HCT116 (cell line): ENCODE data around the gene TLR3. TPM values are rescaled to one million over a fixed set of nuclear protein-coding genes. Genes with fewer than 3 reads are reported as not detected.

Experiments
- ATAC-seq: fragments of 200-7000 bp; cut with Tn5 transposase; 2 replicates; pipeline ENCODE4 v1.9.1; 2020; ENCODE audit warnings: mild to moderate bottlenecking, moderate library complexity
- BruUV-seq: library from RNA; stranded (reverse); fragments of 400-500 nt; replicated peaks from 2 replicates; lab custom pipeline; 2021; lab: Mats Ljungman, UMichigan
- CTCF ChIA-PET: fragments of 300-600 bp; sonication (Branson Sonifier 250); formaldehyde crosslinking; loops from one replicate; lab custom pipeline; 2021; ENCODE audit warnings: antibody characterized with exemption; lab: Charles Lee
- POLR2A ChIA-PET: fragments of 300-600, 350-600 bp; sonication (Branson Sonifier 250); formaldehyde crosslinking; loops from one replicate; lab custom pipeline; 2021; ENCODE audit warnings: antibody characterized with exemption; lab: Charles Lee
- RAD21 ChIA-PET, 2 experiments: fragments of 300-600 bp; sonication (Branson Sonifier 250); formaldehyde crosslinking; loops; one replicate each; lab custom pipeline; 2023; ENCODE audit warnings: low total read pairs in 2 of 2; ENCODE audit not compliant: uncharacterized antibody in 2 of 2, unreplicated experiment in 2 of 2, low non-redundant PET in 1 of 2; lab: Charles Lee
- DNase-seq: peaks from one replicate; pipeline ENCODE4 v3.0.0-alpha.2; 2010; ENCODE audit warnings: low read depth, low spot score
- H2AFZ ChIP-seq: fragments of 200-600 bp; shearing (Covaris generic), sonication (generic); 2 replicates; pipeline ENCODE4 v1.6.1; 2017; ENCODE audit warnings: low read depth, mixed run types, mixed read lengths, antibody characterized with exemption, low read length; ENCODE audit not compliant: poor library complexity, severe bottlenecking
- H3K27ac ChIP-seq: 2 replicates; pipeline ENCODE4 v1.5.1; 2012; ENCODE audit warnings: low read depth, low read length
- H3K27me3 ChIP-seq: fragments of 200-600 bp; sonication (generic); 2 replicates; pipeline ENCODE4 v1.6.1; 2016; ENCODE audit warnings: mixed run types, low read length, mixed read lengths; ENCODE audit not compliant: insufficient read depth
- H3K36me3 ChIP-seq, 2 experiments: fragments of 200-500 bp in 1 of 2; fragments of 200-600 bp in 1 of 2; sonication (Bioruptor generic) in 1 of 2; sonication (generic) in 1 of 2; 2 replicates each; pipeline versions ENCODE4 v1.5.1 to v1.6.1; 2014 to 2016; ENCODE audit warnings: low read length in 2 of 2, inconsistent platforms in 1 of 2, mixed read lengths in 1 of 2, mixed run types in 1 of 2; ENCODE audit not compliant: insufficient read depth in 2 of 2, control insufficient read depth in 1 of 2
- H3K4me1 ChIP-seq, 2 experiments: fragments of 200-600 bp in 1 of 2; sonication (generic) in 1 of 2; 2 replicates each; pipeline versions ENCODE4 v1.5.1 to v1.6.1; 2012 to 2017; ENCODE audit warnings: low read length in 2 of 2, inconsistent platforms in 1 of 2, mild to moderate bottlenecking in 1 of 2, mixed read lengths in 1 of 2, mixed run types in 1 of 2, moderate library complexity in 1 of 2; ENCODE audit not compliant: insufficient read depth in 2 of 2, control insufficient read depth in 1 of 2
- H3K4me2 ChIP-seq: fragments of 200-600 bp; sonication (generic); 2 replicates; pipeline ENCODE4 v1.6.1; 2017; ENCODE audit warnings: mixed run types, low read length, mixed read lengths
- H3K4me3 ChIP-seq, 2 experiments: fragments of 200-600 bp in 1 of 2; sonication (generic) in 1 of 2; replicated peaks in 1 of 2; 2 replicates each; pipeline ENCODE4 v1.5.1; 2011 to 2016; ENCODE audit warnings: low read length in 2 of 2, control low read depth in 1 of 2, low read depth in 1 of 2, mild to moderate bottlenecking in 1 of 2, mixed read lengths in 1 of 2, mixed run types in 1 of 2
- H3K79me2 ChIP-seq: fragments of 200-600 bp; sonication (generic); 2 replicates; pipeline ENCODE4 v1.6.1; 2017; ENCODE audit warnings: mild to moderate bottlenecking, mixed run types, low read length, moderate library complexity, mixed read lengths; ENCODE audit not compliant: insufficient read depth
- H3K9ac ChIP-seq: fragments of 200-600 bp; sonication (generic); 2 replicates; pipeline ENCODE4 v1.6.1; 2016; ENCODE audit warnings: low read length, mixed read lengths
- H3K9me2 ChIP-seq: fragments of 200-600 bp; sonication (generic), shearing (Covaris generic); 2 replicates; pipeline ENCODE4 v1.6.1; 2017; ENCODE audit warnings: mixed run types, mild to moderate bottlenecking, moderate library complexity; ENCODE audit not compliant: insufficient read depth
- H3K9me3 ChIP-seq, 2 experiments: fragments of 200-500 bp in 1 of 2; fragments of 200-600 bp in 1 of 2; sonication (Bioruptor generic) in 1 of 2; sonication (generic) in 1 of 2; 2 replicates each; pipeline ENCODE4 v1.6.1; 2014 to 2017; ENCODE audit warnings: low read length in 2 of 2, mixed read lengths in 2 of 2, inconsistent platforms in 1 of 2, low read depth in 1 of 2, mild to moderate bottlenecking in 1 of 2, mixed run types in 1 of 2, moderate library complexity in 1 of 2; ENCODE audit not compliant: control insufficient read depth in 1 of 2, insufficient read depth in 1 of 2
- H4K20me1 ChIP-seq: fragments of 200-600 bp; sonication (generic), shearing (Covaris generic); 2 replicates; pipeline ENCODE4 v1.6.1; 2017; ENCODE audit warnings: mixed run types, mild to moderate bottlenecking, moderate library complexity; ENCODE audit not compliant: insufficient read depth
- CBX3 ChIP-seq: IDR thresholded peaks from 2 replicates; pipeline ENCODE4 v1.6.1; 2012; ENCODE audit warnings: low read depth
- CTCF ChIP-seq, 3 experiments: fragments of 200-600 bp in 1 of 3; sonication (generic) in 1 of 3; IDR thresholded peaks in 2 of 3; conservative IDR thresholded peaks in 1 of 3; 2 replicates each; pipeline ENCODE4 v1.5.1; 2012 to 2017; ENCODE audit warnings: low read depth in 2 of 3, low read length in 2 of 3, antibody characterized with exemption in 1 of 3, borderline replicate concordance in 1 of 3, control low read depth in 1 of 3, mild to moderate bottlenecking in 1 of 3, mixed read lengths in 1 of 3, mixed run types in 1 of 3, moderate library complexity in 1 of 3; ENCODE audit not compliant: insufficient read depth in 1 of 3
- EGR1 ChIP-seq: IDR thresholded peaks from 2 replicates; pipeline ENCODE4 v1.6.1; 2012; ENCODE audit warnings: low read depth
- ELF1 ChIP-seq: IDR thresholded peaks from 2 replicates; pipeline ENCODE4 v1.6.1; 2012; ENCODE audit warnings: low read depth, borderline replicate concordance
- EZH2 ChIP-seq: fragments of 200-600 bp; sonication (generic); IDR thresholded peaks from 2 replicates; pipeline ENCODE4 v1.6.1; 2017; ENCODE audit warnings: antibody characterized with exemption, mixed run types
- EZH2phosphoT487 ChIP-seq: fragments of 200-600 bp; IDR thresholded peaks from 2 replicates; pipeline ENCODE4 v1.6.1; 2018; ENCODE audit warnings: antibody characterized with exemption, borderline replicate concordance
- FOSL1 ChIP-seq: IDR thresholded peaks from 2 replicates; pipeline ENCODE4 v1.6.1; 2012; ENCODE audit warnings: low read depth
- JUND ChIP-seq: IDR thresholded peaks from 2 replicates; pipeline ENCODE4 v1.6.1; 2012
- MAX ChIP-seq: IDR thresholded peaks from 2 replicates; pipeline ENCODE4 v1.6.1; 2012
- POLR2A ChIP-seq: IDR thresholded peaks from 2 replicates; pipeline ENCODE4 v1.7.0; 2011; ENCODE audit warnings: borderline replicate concordance; ENCODE audit not compliant: insufficient read depth, insufficient read length; ENCODE audit errors: extremely low read depth
- POLR2AphosphoS5 ChIP-seq: IDR thresholded peaks from 2 replicates; pipeline ENCODE4 v1.6.1; 2011; ENCODE audit warnings: mild to moderate bottlenecking, low read depth, low read length, moderate library complexity
- RAD21 ChIP-seq: IDR thresholded peaks from 2 replicates; pipeline ENCODE4 v1.6.1; 2012; ENCODE audit warnings: low read depth, mild to moderate bottlenecking
- REST ChIP-seq: IDR thresholded peaks from 2 replicates; pipeline ENCODE4 v1.6.1; 2012; ENCODE audit warnings: low read depth
- SIN3A ChIP-seq: IDR thresholded peaks from 2 replicates; pipeline ENCODE4 v1.6.1; 2012; ENCODE audit warnings: low read depth
- SRF ChIP-seq: IDR thresholded peaks from 2 replicates; pipeline ENCODE4 v1.6.1; 2012; ENCODE audit warnings: low read depth
- TCF7L2 ChIP-seq: IDR thresholded peaks from 2 replicates; pipeline ENCODE4 v1.7.0; 2011; ENCODE audit warnings: borderline replicate concordance, inconsistent platforms; ENCODE audit not compliant: insufficient read depth, insufficient read length; ENCODE audit errors: extremely low read depth
- ZFX ChIP-seq: fragments of 450-650 bp; IDR thresholded peaks from 2 replicates; pipeline ENCODE4 v1.6.1; 2017
- ZNF274 ChIP-seq: fragments of 200-500 bp; sonication (Bioruptor generic); IDR thresholded peaks from 2 replicates; pipeline ENCODE4 v1.6.1; 2014; ENCODE audit warnings: mild to moderate bottlenecking, low read depth, low read length, inconsistent platforms
- intact Hi-C: fragments of 100-400 bp; cut with micrococcal nuclease; formaldehyde crosslinking; loops from 2 replicates; pipeline ENCODE4 v1.10.0; 2022
- total RNA-seq: library from RNA; stranded (reverse); gene quantifications from one replicate; pipeline ENCODE4 v1.2.1, GENCODE V29; 2021; ENCODE audit not compliant: unreplicated experiment

Gene TLR3
- total RNA-seq, 1 experiment from 2014 or later = 1.3 TPM

GRCh38 chr4:186019269-186019668 is 49.7 kb upstream of the TLR3 start:
- no peak overlapping the region for H3K4me2 ChIP-seq
- H3K79me2 ChIP-seq = no peaks in the 10 kb centered on the region
- no TSS peak for BruUV-seq
- no peak overlapping the region for H3K4me3 ChIP-seq
- POLR2A ChIA-PET = no interaction called here
- no peak overlapping the region for H2AFZ ChIP-seq
- DNase-seq (no peak), ATAC-seq (no peak)
- no peak for TF ChIP-seq SIN3A
- no peak for TF ChIP-seq ELF1
- TF ChIP-seq POLR2AphosphoS5 = no peak
- no peak for TF ChIP-seq EZH2phosphoT487
- TF ChIP-seq EZH2 = no peak
- TF ChIP-seq CBX3 = no peak
- TF ChIP-seq FOSL1 = no peak
- TF ChIP-seq EGR1 = no peak
- TF ChIP-seq TCF7L2 = no peak
- no peak for TF ChIP-seq CTCF (IDR thresholded peaks at IDR 0.05 in 2 of 3, conservative IDR thresholded peaks at IDR 0.05 in 1 of 3; ENCODE audit: borderline replicate concordance in 1 of 3, insufficient read depth in 1 of 3, low read depth in 2 of 3, low read length in 2 of 3)
- TF ChIP-seq REST = no peak
- no peak for TF ChIP-seq JUND
- TF ChIP-seq RAD21 = no peak
- no peak for TF ChIP-seq MAX
- no peak for TF ChIP-seq ZNF274
- no peak for TF ChIP-seq SRF
- TF ChIP-seq POLR2A = no peak
- no peak for TF ChIP-seq ZFX
- intact Hi-C loops = no loop called here
- no peak overlapping the region for H3K27ac ChIP-seq
- CTCF ChIA-PET = interaction anchor here (1.2 to 1.9 kb wide), 2 partner anchors 119 to 378 kb away, joined by 3 to 6 read pairs; no protein-coding TSS in a partner anchor
- no peak overlapping the region for H3K9ac ChIP-seq
- H4K20me1 ChIP-seq = no peaks in the 10 kb centered on the region
- no peaks in the 10 kb centered on the region for H3K4me1 ChIP-seq
- H3K27me3 ChIP-seq = no peaks in the 10 kb centered on the region
- RAD21 ChIA-PET = no interaction called here
- no peaks in the 10 kb centered on the region for H3K9me2 ChIP-seq
- no peaks in the 10 kb centered on the region for H3K9me3 ChIP-seq
- H3K36me3 ChIP-seq = no peaks in the 10 kb centered on the region
